Mesendoderm (in vitro differentiated cells): ENCODE data around the gene SPATA7.

Experiments
- DNase-seq: peaks from one replicate; pipeline ENCODE4 v3.0.0; 2013
- H2AK5ac ChIP-seq: 2 replicates; pipeline ENCODE4 v1.6.1; 2013; ENCODE audit warnings: low read length, inconsistent platforms
- H2BK120ac ChIP-seq: 2 replicates; pipeline ENCODE4 v1.6.1; 2013; ENCODE audit warnings: low read depth, mild to moderate bottlenecking, low read length, moderate library complexity, mixed read lengths
- H2BK15ac ChIP-seq: replicated peaks from 2 replicates; pipeline ENCODE4 v1.6.1; 2013; ENCODE audit warnings: low read depth, mild to moderate bottlenecking, moderate library complexity
- H2BK5ac ChIP-seq: 2 replicates; pipeline ENCODE4 v1.6.1; 2013; ENCODE audit warnings: low read length, inconsistent platforms
- H3K18ac ChIP-seq: 2 replicates; pipeline ENCODE4 v1.6.1; 2013; ENCODE audit warnings: mild to moderate bottlenecking, low read length, mixed read lengths
- H3K23ac ChIP-seq: one replicate; pipeline ENCODE4 v1.6.1; 2013; ENCODE audit warnings: low read length
- H3K27ac ChIP-seq: 2 replicates; pipeline ENCODE4 v1.5.1; 2013; ENCODE audit warnings: low read depth, mild to moderate bottlenecking, inconsistent platforms, low read length, moderate library complexity
- H3K27me3 ChIP-seq: 2 replicates; pipeline ENCODE4 v1.6.1; 2013; ENCODE audit warnings: low read length, control low read depth, mild to moderate bottlenecking, inconsistent platforms; ENCODE audit not compliant: insufficient read depth, poor library complexity
- H3K36me3 ChIP-seq: 2 replicates; pipeline ENCODE4 v1.6.1; 2013; ENCODE audit warnings: low read length, inconsistent platforms; ENCODE audit not compliant: control insufficient read depth, insufficient read depth
- H3K4ac ChIP-seq: one replicate; pipeline ENCODE4 v1.6.1; 2013; ENCODE audit warnings: low read depth, mild to moderate bottlenecking, low read length, moderate library complexity
- H3K4me1 ChIP-seq: 2 replicates; pipeline ENCODE4 v1.6.1; 2013; ENCODE audit warnings: low read depth, low read length, inconsistent platforms; ENCODE audit not compliant: control insufficient read depth
- H3K4me2 ChIP-seq: 2 replicates; pipeline ENCODE4 v1.6.1; 2013; ENCODE audit warnings: low read length
- H3K4me3 ChIP-seq: 2 replicates; pipeline ENCODE4 v1.5.1; 2013; ENCODE audit warnings: mild to moderate bottlenecking, low read length
- H3K56ac ChIP-seq: one replicate; pipeline ENCODE4 v1.6.1; 2013; ENCODE audit warnings: low read length
- H3K79me1 ChIP-seq: 2 replicates; pipeline ENCODE4 v1.6.1; 2013; ENCODE audit warnings: low read length, inconsistent platforms
- H3K79me2 ChIP-seq: 2 replicates; pipeline ENCODE4 v1.6.1; 2013; ENCODE audit warnings: mild to moderate bottlenecking, low read length; ENCODE audit not compliant: control insufficient read depth, insufficient read depth
- H3K9ac ChIP-seq: 2 replicates; pipeline ENCODE4 v1.6.1; 2013; ENCODE audit warnings: low read length, inconsistent platforms
- H4K5ac ChIP-seq: one replicate; pipeline ENCODE4 v1.6.1; 2013; ENCODE audit warnings: low read length
- H4K8ac ChIP-seq: one replicate; pipeline ENCODE4 v1.6.1; 2013; ENCODE audit warnings: low read depth, mild to moderate bottlenecking, control low read depth, low read length, moderate library complexity
- WGBS: extraction: QIAGEN DNeasy Blood & Tissue Kit; methylation state at CpG from one replicate; pipeline ENCODE4 v1.1.7; 2013; ENCODE audit warnings: low lambda C conversion rate, missing lambda C conversion rate; ENCODE audit not compliant: insufficient coverage; ENCODE audit errors: extremely low coverage; 5-methylcytosine and 5-hydroxymethylcytosine counted together

The SPATA7 gene

GRCh38 chr14:88351966-88352691 is 33.3 kb upstream of the SPATA7 start:
- H3K4me1 ChIP-seq, result no peaks in the 10 kb centered on the region
- no peak overlapping the region for H3K9ac ChIP-seq
- H3K79me2 ChIP-seq, result no peaks in the 10 kb centered on the region
- H3K27ac ChIP-seq, result no peak overlapping the region
- H3K56ac ChIP-seq, result no peak overlapping the region
- no peak overlapping the region for H2BK15ac ChIP-seq
- H2AK5ac ChIP-seq, result no peak overlapping the region
- H3K4me3 ChIP-seq, result no peak overlapping the region
- no peak overlapping the region for H3K18ac ChIP-seq
- no CpG with 5 or more reads among the region's 4 CpGs for WGBS
- no peak overlapping the region for H2BK120ac ChIP-seq
- H4K5ac ChIP-seq, result no peak overlapping the region
- H3K23ac ChIP-seq, result no peak overlapping the region
- H3K36me3 ChIP-seq, result no peaks in the 10 kb centered on the region
- no peak for DNase-seq
- no peak overlapping the region for H4K8ac ChIP-seq
- no peak overlapping the region for H2BK5ac ChIP-seq
- H3K4me2 ChIP-seq, result no peak overlapping the region
- no peaks in the 10 kb centered on the region for H3K79me1 ChIP-seq
- H3K27me3 ChIP-seq, result no peaks in the 10 kb centered on the region
- H3K4ac ChIP-seq, result no peak overlapping the region

- H3K4me1 ChIP-seq, result no peaks in the 10 kb centered on the region
- H3K9ac ChIP-seq, result no peak overlapping the region
- H4K5ac ChIP-seq, result no peak overlapping the region
- no peak overlapping the region for H2BK5ac ChIP-seq
- DNase-seq, result no peak
- H3K79me2 ChIP-seq, result no peaks in the 10 kb centered on the region
- no peak overlapping the region for H3K23ac ChIP-seq
- no peak overlapping the region for H2AK5ac ChIP-seq
- H3K27me3 ChIP-seq, result no peaks in the 10 kb centered on the region
- no peak overlapping the region for H3K4ac ChIP-seq
- H3K4me2 ChIP-seq, result no peak overlapping the region
- no peaks in the 10 kb centered on the region for H3K36me3 ChIP-seq
- H2BK15ac ChIP-seq, result no peak overlapping the region
- no peak overlapping the region for H3K27ac ChIP-seq
- H3K56ac ChIP-seq, result no peak overlapping the region
- H3K4me3 ChIP-seq, result no peak overlapping the region
- no CpG with 5 or more reads among the region's 3 CpGs for WGBS
- no peak overlapping the region for H2BK120ac ChIP-seq
- no peak overlapping the region for H4K8ac ChIP-seq
- H3K18ac ChIP-seq, result no peak overlapping the region
- no peaks in the 10 kb centered on the region for H3K79me1 ChIP-seq
Measured at GRCh38 chr14:88352698-88353097, 32.8 kb upstream of the SPATA7 start.

- Histone ChIP-seq H3K36me3 (no peaks in the 10 kb centered on the region), H3K18ac (no peak overlapping the region), H3K27ac (no peak overlapping the region), H3K79me2 (no peaks in the 10 kb centered on the region), H3K56ac (no peak overlapping the region), H2BK5ac (no peak overlapping the region), H4K8ac (no peak overlapping the region), H3K79me1 (no peaks in the 10 kb centered on the region), H4K5ac (no peak overlapping the region), H3K4ac (no peak overlapping the region), H3K4me2 (no peak overlapping the region), H3K27me3 (no peaks in the 10 kb centered on the region), H3K4me1 (no peaks in the 10 kb centered on the region), H3K9ac (no peak overlapping the region), H2AK5ac (no peak overlapping the region), H2BK120ac (no peak overlapping the region), H3K23ac (no peak overlapping the region), H3K4me3 (no peak overlapping the region), H2BK15ac (no peak overlapping the region)
- no peak for DNase-seq
- WGBS, result no CpG with 5 or more reads among the region's 3 CpGs
Measured at GRCh38 chr14:88354358-88354757, 31.1 kb upstream of the SPATA7 start.

DNA sequence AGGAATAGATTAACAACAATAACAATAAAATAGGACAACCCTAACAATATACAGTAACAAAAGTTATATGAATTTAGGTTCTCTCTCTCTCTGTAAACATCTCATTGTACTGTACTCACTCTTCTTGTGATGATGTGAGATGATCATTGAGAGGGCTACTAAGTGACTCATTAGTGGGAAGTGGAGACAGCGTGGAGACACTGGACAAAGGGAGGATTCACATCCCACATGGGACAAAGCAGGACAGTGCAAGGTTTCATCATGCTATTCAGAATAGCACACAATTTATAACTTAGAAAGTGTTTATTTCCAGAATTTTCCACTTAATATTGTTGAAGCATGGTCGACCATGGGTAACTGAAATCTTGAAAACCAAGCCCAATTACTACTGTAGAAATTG is 26.0 kb upstream of the SPATA7 start:
- H3K4me1 ChIP-seq, result no peaks in the 10 kb centered on the region
- no peak overlapping the region for H3K56ac ChIP-seq
- no peak overlapping the region for H3K23ac ChIP-seq
- no peak overlapping the region for H3K27ac ChIP-seq
- H2AK5ac ChIP-seq, result no peak overlapping the region
- no peaks in the 10 kb centered on the region for H3K79me1 ChIP-seq
- no peaks in the 10 kb centered on the region for H3K79me2 ChIP-seq
- no peak overlapping the region for H2BK120ac ChIP-seq
- no peak overlapping the region for H3K18ac ChIP-seq
- no peak overlapping the region for H4K8ac ChIP-seq
- H3K36me3 ChIP-seq, result no peaks in the 10 kb centered on the region
- H3K4me2 ChIP-seq, result no peak overlapping the region
- H4K5ac ChIP-seq, result no peak overlapping the region
- H3K27me3 ChIP-seq, result no peaks in the 10 kb centered on the region
- H3K9ac ChIP-seq, result no peak overlapping the region
- WGBS, result no CpG with 5 or more reads among the region's 2 CpGs
- no peak overlapping the region for H2BK5ac ChIP-seq
- no peak overlapping the region for H3K4ac ChIP-seq
- no peak overlapping the region for H3K4me3 ChIP-seq
- DNase-seq, result no peak
- H2BK15ac ChIP-seq, result no peak overlapping the region

DNA sequence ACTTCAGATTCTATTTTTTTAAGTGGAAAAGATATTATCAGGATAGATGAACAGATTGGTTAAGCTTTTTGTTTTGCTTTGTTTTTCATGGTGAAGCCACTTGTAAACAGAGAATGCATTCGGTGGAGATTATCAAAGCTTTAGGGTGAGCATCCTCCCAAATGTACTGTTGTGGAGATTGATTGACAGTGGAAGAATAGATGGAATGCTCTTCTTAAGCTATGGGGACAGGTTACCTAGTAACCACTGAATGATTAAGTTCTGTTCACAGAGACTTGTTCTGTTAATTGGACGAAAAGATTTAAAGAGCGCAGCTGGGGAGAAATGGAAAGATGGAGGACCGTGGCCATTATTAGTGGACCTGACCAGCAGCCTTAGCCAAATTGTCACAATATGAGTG is 21.8 kb upstream of the SPATA7 start:
- H2AK5ac ChIP-seq, result no peak overlapping the region
- no peaks in the 10 kb centered on the region for H3K79me1 ChIP-seq
- no peak overlapping the region for H2BK120ac ChIP-seq
- H3K9ac ChIP-seq, result no peak overlapping the region
- no peaks in the 10 kb centered on the region for H3K27me3 ChIP-seq
- H3K18ac ChIP-seq, result no peak overlapping the region
- no peaks in the 10 kb centered on the region for H3K79me2 ChIP-seq
- no peak overlapping the region for H3K4me3 ChIP-seq
- DNase-seq, result no peak
- no peaks in the 10 kb centered on the region for H3K36me3 ChIP-seq
- H3K27ac ChIP-seq, result no peak overlapping the region
- H4K5ac ChIP-seq, result no peak overlapping the region
- H4K8ac ChIP-seq, result no peak overlapping the region
- no peak overlapping the region for H2BK15ac ChIP-seq
- no CpG with 5 or more reads among the region's 4 CpGs for WGBS
- H2BK5ac ChIP-seq, result no peak overlapping the region
- H3K4ac ChIP-seq, result no peak overlapping the region
- H3K56ac ChIP-seq, result no peak overlapping the region
- no peak overlapping the region for H3K4me2 ChIP-seq
- H3K23ac ChIP-seq, result no peak overlapping the region
- no peaks in the 10 kb centered on the region for H3K4me1 ChIP-seq
